Measurements from ENCODE around the gene EEF2.

DNA sequence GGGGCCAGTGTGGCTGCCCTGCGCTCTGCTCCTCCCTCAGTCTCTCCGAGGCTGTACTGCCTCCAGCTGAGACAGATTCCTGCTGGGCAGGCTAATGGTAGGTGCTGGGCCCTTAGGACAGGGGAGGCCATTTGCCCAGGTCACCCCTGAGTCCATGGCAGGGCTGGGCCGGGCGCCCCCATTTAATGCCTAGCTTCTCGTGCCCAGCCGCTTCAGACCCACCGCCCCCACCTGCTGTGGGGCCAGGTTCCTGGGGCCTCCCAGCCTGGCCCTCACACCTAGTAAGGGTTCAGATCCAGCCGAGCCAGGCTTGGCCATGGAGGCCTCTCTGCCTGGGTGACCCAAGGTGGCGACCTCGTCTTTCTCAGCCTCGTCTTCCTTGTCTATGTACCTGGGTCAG is 40.1 kb upstream of the EEF2 start:
- no peak for TF ChIP-seq CTCF (IDR thresholded peaks at IDR 0.05)
- TF ChIP-seq POLR2A (IDR thresholded peaks at IDR 0.05) = no peak
